ENCODE data around the gene LEKR1.
"Not testable (repeated sequence)": the region's sequence is repeated elsewhere in the genome, so short reads cannot be mapped to it uniquely, and the experiment has no call there.

Gene LEKR1

GRCh38 chr3:156840826-156841689, 14.9 kb downstream of the LEKR1 start:
- DNase-seq, result no peak

DNA sequence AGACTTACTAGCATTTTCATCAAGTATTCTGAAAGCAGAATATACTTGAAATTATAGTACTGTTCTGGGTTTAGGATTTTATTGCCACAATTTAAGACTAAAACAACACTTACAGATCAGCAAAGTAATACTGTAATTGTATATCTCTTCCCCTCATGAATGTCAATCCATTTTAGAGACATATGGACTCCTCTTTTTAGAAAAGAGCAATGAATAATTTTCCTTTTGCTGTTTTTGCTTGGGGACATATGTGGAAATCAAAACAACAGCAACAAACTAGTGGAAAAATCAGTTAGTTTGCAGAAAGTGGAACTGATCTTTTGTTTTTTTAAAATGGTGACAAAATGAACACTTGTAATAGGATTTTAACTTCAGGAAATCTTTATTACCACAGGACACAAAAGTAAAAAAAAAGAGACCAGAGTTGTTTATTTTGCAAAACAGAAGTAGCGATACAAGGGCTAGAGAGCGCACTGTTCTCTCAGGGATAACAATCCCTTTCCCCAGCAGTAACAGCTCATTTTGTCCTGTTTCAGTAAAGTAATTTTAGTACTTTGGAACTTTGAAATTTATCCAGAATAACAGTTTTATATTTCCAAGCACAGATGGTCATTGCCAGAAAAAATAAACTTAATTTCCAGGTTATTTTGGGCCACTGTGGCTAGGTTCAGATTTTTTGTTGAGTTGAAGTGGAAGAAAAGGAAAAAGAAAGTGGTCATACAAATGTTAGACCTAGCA, 17.1 kb downstream of the LEKR1 start:
- DNase-seq, result no peak

- no peak for DNase-seq
Observed at GRCh38 chr3:156847752-156848448, 21.7 kb downstream of the LEKR1 start.

- no peak for DNase-seq
Observed at GRCh38 chr3:156859578-156859977, 33.4 kb downstream of the LEKR1 start.

DNA sequence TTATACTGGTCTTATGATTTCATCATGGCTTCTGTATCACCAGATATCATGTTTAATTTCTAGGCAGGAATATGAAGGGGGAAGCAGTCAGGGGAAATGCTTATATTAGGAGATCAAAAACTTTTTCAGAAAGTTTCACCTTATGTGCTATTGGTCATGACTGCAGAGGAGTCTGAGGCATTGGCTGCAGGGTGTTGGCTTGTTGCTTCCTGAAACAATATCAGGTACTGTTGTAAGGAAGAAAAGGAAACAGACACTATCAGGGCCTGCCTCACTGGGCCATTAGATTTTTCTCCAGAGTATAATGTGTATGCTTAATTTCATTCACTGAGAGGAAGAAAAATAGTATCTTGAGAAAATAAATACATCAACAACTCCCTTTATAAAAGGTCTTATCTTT, 34.7 kb downstream of the LEKR1 start:
- DNase-seq, result no peak

GRCh38 chr3:156862338-156862737, 36.2 kb downstream of the LEKR1 start:
- no peak for DNase-seq

GRCh38 chr3:156865732-156866131, 39.6 kb downstream of the LEKR1 start:
- no peak for DNase-seq

DNA sequence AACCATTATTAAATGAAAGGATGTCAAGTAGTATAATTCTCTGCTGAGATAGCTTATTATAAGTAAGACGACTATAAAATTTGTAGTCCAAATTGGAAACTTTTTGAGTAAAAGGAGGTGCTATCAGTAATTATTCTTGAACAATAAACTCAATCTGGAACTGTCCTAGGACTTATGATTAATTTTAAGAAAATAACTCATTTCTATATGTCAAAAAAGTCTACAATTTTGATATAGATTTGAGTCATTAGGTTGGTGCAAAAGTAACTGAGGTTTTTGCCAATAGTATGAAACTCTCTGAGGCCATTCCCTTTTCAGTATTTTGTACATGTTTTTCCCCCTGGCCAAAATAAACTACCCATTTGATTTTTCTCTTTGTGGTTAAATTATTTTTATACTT, 41.0 kb downstream of the LEKR1 start:
- DNase-seq, result no peak

DNA sequence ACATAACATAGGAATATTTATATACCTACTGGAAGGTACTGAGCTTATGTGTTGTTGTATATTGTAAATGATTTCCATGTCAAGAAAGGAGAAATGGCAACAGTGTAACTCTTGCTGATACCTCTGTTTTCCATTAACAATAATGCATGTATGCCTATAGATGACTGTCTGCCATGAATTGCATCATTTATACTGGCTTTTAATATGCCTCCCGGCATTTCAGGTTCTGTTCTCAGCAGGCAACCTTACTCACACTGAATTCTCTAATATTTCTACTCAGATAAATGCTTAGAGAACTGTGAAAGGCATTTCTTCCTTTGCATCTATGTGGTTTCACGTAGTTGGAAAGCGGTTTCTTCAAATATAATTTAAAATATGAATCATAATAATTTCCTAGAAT, 41.8 kb downstream of the LEKR1 start:
- no peak for DNase-seq

DNA sequence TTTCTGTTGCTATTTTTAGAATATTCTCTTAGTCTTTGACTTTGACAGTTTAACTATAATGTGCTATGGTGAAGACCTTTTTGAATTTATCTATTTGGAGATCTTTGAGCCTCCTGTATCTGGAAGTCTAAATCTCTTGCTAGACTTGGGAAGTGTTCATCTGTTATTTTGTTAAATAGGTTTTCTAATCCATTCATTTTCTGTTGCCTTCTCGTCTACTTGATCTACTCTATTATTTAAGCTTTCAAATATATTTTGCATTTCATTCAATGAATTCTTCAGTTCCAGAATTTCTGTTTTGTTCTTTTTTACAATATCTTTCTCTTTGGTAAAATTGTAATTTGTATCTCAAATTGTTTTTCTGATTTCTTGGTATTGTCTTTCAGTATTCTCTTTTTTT, 47.8 kb downstream of the LEKR1 start:
- DNase-seq, result no peak

- DNase-seq, result not testable (repeated sequence)
Observed at GRCh38 chr3:156879491-156879890, 53.3 kb downstream of the LEKR1 start.

GRCh38 chr3:156885761-156886160, 59.6 kb downstream of the LEKR1 start:
- no peak for DNase-seq

DNA sequence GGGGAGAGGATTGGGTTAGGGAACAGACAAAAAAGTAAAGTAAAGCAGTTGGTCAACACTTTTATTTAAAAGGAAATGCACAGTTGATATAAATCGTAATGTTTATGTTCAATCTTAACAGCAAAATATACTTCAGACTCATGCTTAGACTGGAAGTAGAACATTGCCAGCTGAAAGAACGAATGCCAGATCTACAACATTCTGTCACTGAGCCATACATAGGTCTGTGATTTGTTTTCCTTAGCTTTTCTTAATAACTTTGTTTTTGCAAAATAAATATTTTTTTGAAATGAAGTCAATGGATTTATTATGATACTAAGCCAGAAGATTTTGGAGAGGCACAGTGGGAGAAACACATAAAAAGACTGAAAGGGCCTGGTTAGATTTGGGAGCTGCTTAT, 62.0 kb downstream of the LEKR1 start:
- no peak for DNase-seq

GRCh38 chr3:156888576-156888975, 62.4 kb downstream of the LEKR1 start:
- no peak for DNase-seq

GRCh38 chr3:156892701-156893100, 66.5 kb downstream of the LEKR1 start:
- DNase-seq, result no peak

GRCh38 chr3:156895374-156895773, 69.2 kb downstream of the LEKR1 start:
- DNase-seq, result not testable (repeated sequence)

GRCh38 chr3:156897851-156898250, 71.7 kb downstream of the LEKR1 start:
- DNase-seq, result not testable (repeated sequence)

- no peak for DNase-seq
Observed at GRCh38 chr3:156898296-156898880, 72.2 kb downstream of the LEKR1 start.

GRCh38 chr3:156899951-156900350, 73.8 kb downstream of the LEKR1 start:
- DNase-seq, result no peak

- DNase-seq, result no peak
Observed at GRCh38 chr3:156902916-156903315, 76.8 kb downstream of the LEKR1 start.

- DNase-seq, result no peak
Observed at GRCh38 chr3:156906275-156906674, 80.1 kb downstream of the LEKR1 start.

DNA sequence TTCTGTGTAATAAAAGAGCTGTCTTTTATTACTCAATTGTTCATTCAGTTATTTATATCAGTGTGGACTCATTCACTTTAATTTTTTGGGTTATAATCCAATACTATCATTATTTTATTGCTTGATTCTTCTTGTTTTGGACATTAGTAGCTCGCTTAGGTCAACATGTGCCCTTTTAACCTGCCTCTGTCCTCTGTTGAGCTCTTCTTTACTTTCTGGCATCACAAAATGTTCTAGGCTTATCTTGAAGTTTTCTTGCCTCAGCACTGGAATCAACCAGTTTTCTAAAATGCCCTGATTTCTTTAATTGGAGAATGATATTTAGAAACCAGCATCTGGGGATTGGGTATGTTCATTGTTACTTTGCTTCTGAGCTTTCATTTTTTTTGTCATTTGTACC, 82.2 kb downstream of the LEKR1 start:
- no peak for DNase-seq

- DNase-seq, result no peak
Observed at GRCh38 chr3:156910022-156910421, 83.9 kb downstream of the LEKR1 start.

Data from NCI-H1048 (cell line).